Right lobe of liver (tissue), 4 donors: ENCODE data around the gene FAM3B.

Experiments
- POLR2A ChIP-seq: fragments of 450-650 bp; IDR thresholded peaks from one replicate; pipeline ENCODE4 v1.6.1; 2017; ENCODE audit warnings: antibody characterized with exemption, mild to moderate bottlenecking
- TF ChIP-seq, protein P1 (sequence below), 4 donors: fragments of 200-600 bp in 3 of 4; fragments of 450-650 bp in 1 of 4; IDR thresholded peaks; one replicate each; pipeline versions ENCODE4 v1.5.1 to v1.8.0; 2016 to 2022; ENCODE audit warnings: antibody characterized with exemption in 4 of 4, mild to moderate bottlenecking in 2 of 4
- donor health status: DM: no; HTN: no; CAD: no.
- donor health status: DM: no; HTN: no; CAD: no.
- donor health status: DM: no; HTN: yes; CAD: no.

DNA sequence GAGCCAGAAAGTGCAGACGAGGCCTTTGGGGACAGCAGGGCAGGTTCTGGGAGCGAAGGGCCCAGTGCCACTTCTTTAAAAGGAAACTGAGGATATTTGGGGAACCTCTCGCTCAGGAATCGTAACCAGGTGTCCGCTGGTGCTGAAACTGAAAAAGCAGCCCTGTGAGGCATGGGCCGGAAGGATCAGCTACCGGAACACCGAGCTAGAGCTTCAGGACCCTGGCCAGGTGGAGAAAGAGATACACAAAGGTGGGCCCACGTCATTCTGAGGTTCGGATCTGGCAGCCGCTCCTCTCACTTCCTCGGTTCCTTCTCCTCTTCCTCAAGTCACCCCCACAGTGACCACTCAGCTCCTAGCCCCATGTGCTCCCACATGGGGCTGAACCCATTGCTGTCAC is 63.3 kb downstream of the FAM3B start:
- TF ChIP-seq, protein P1, sequence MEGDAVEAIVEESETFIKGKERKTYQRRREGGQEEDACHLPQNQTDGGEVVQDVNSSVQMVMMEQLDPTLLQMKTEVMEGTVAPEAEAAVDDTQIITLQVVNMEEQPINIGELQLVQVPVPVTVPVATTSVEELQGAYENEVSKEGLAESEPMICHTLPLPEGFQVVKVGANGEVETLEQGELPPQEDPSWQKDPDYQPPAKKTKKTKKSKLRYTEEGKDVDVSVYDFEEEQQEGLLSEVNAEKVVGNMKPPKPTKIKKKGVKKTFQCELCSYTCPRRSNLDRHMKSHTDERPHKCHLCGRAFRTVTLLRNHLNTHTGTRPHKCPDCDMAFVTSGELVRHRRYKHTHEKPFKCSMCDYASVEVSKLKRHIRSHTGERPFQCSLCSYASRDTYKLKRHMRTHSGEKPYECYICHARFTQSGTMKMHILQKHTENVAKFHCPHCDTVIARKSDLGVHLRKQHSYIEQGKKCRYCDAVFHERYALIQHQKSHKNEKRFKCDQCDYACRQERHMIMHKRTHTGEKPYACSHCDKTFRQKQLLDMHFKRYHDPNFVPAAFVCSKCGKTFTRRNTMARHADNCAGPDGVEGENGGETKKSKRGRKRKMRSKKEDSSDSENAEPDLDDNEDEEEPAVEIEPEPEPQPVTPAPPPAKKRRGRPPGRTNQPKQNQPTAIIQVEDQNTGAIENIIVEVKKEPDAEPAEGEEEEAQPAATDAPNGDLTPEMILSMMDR (IDR thresholded peaks at IDR 0.05), result no peak
- no peak for TF ChIP-seq POLR2A
